Suprapubic skin (tissue), 4 donors: ENCODE measurements around the gene CCNT2.

Source experiments
- CTCF ChIP-seq, 2 donors: fragments of 200-600 bp in 1 of 2; fragments of 450-650 bp in 1 of 2; sonication (generic) in 1 of 2; IDR thresholded peaks; one replicate each; pipeline ENCODE4 v1.5.1; 2016 to 2019; ENCODE audit warnings: antibody characterized with exemption in 2 of 2, mild to moderate bottlenecking in 1 of 2, moderate library complexity in 1 of 2
- EP300 ChIP-seq: sonication (generic); formaldehyde crosslinking; IDR thresholded peaks from one replicate; pipeline ENCODE4 v1.6.1; 2017; ENCODE audit warnings: antibody characterized with exemption
- POLR2A ChIP-seq, 2 donors: fragments of 450-650 bp; IDR thresholded peaks; one replicate each; pipeline ENCODE4 v1.6.1; 2017; ENCODE audit warnings: antibody characterized with exemption in 2 of 2, mild to moderate bottlenecking in 2 of 2, moderate library complexity in 2 of 2
- POLR2AphosphoS5 ChIP-seq, 3 donors: sonication (generic); formaldehyde crosslinking; IDR thresholded peaks; one replicate each; pipeline ENCODE4 v1.6.1; 2017; ENCODE audit warnings: antibody characterized with exemption in 3 of 3

DNA sequence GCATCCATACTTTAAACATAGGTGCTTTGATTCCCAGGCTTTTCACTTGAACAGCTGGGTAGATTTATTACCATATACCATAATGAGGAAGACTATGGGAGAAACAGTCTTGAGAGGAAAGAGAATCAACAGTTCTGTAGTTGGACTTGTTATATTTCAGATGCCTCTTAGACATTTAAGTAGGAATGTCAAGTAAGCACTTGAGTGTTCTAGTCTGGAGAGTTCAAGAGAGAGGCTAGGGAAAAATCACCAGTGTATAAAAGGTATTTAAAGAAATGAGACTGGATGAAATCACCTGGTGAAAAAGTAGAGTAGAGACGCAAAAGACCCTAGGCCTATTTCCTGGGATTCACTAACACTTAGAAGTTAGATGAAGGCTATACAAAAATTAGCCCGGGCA is 13.5 kb upstream of the CCNT2 start:
- TF ChIP-seq CTCF (IDR thresholded peaks at IDR 0.05) = no peak
- no peak for TF ChIP-seq POLR2AphosphoS5 (IDR thresholded peaks at IDR 0.05)
- TF ChIP-seq EP300 = no peak
- no peak for TF ChIP-seq POLR2A (IDR thresholded peaks at IDR 0.05)
